ENCODE data around the gene SGK1.
A peak's percentile ranks its signal among the peaks of the same experiment; 100 is the strongest.

Gene SGK1

DNA sequence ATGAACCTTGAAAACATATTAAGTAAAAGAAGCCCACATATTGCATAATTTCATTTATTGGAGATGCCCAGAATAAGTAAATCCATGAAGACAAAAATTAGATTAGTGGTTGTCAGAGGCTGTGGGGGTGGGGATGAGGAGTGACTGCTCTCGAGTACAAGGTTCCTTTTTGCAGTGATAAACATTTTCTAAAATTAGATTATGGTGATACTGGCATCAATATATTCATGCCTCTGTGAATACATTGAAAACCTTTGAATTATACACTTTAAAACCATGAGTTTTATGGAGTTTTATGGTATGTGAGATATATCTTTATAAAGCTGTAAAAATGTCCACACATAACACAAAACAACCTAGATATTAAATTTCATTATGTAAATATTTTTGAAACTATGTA lies 189.8 kb downstream of the SGK1 start:
- Histone ChIP-seq H3K36me3 (ENCODE audit: control insufficient read depth, insufficient read depth, low read length) (no peaks in the 10 kb centered on the region), H3K27me3 (replicated peaks; ENCODE audit: control insufficient read depth, insufficient read depth, low read length) (no peaks in the 10 kb centered on the region), H3K4me3 (replicated peaks; ENCODE audit: low read depth, low read length) (no peak overlapping the region)
- DNase-seq (ENCODE audit: extremely low read depth, insufficient read length) = no peak
- TF ChIP-seq CTCF (IDR thresholded peaks at IDR 0.05; ENCODE audit: insufficient read depth, low read length, poor library complexity, severe bottlenecking) = no peak

DNA sequence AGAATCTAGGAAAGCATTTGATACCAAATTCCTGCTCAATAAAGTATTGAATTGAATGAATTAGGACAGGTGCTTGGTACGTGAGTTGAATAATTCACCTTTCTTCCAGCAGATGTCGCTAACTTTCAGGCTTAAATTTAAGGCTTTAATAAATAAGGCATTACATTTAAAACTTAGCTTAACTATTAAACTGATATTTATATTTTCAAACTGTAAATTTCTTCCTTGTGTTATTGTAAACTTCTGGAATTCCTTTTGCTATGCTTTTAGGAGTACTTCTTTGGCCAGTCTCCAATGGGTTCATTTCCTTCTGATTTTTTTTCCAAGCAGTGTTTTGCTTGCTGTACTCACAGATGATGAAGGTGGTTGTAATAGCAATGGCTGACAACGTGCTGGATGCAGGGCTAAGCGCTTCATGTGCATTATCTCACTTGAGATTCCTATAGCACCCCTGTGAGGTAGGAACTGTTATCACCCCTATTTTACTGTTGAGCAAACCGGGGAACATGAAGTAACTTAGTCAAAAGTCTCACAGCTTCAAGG lies 194.2 kb downstream of the SGK1 start:
- peak; percentile 41 for TF ChIP-seq CTCF (IDR thresholded peaks at IDR 0.05; ENCODE audit: insufficient read depth, low read length, poor library complexity, severe bottlenecking)
- Histone ChIP-seq H3K4me3 (replicated peaks; ENCODE audit: low read depth, low read length) (no peak overlapping the region), H3K27me3 (replicated peaks; ENCODE audit: control insufficient read depth, insufficient read depth, low read length) (no peaks in the 10 kb centered on the region), H3K36me3 (ENCODE audit: control insufficient read depth, insufficient read depth, low read length) (no peaks in the 10 kb centered on the region)
- no peak for DNase-seq (ENCODE audit: extremely low read depth, insufficient read length)

- DNase-seq (ENCODE audit: extremely low read depth, insufficient read length) = no peak
- Histone ChIP-seq H3K27me3 (replicated peaks; ENCODE audit: control insufficient read depth, insufficient read depth, low read length) (no peaks in the 10 kb centered on the region), H3K36me3 (ENCODE audit: control insufficient read depth, insufficient read depth, low read length) (no peaks in the 10 kb centered on the region), H3K4me3 (replicated peaks; ENCODE audit: low read depth, low read length) (no peak overlapping the region)
- TF ChIP-seq CTCF (IDR thresholded peaks at IDR 0.05; ENCODE audit: insufficient read depth, low read length, poor library complexity, severe bottlenecking) = no peak
Observed at GRCh38 chr6:134122775-134123174, 195.1 kb downstream of the SGK1 start.

- H3K27me3 ChIP-seq (replicated peaks; ENCODE audit: control insufficient read depth, insufficient read depth, low read length) = no peaks in the 10 kb centered on the region
- no peak overlapping the region for H3K4me3 ChIP-seq (replicated peaks; ENCODE audit: low read depth, low read length)
- no peak for TF ChIP-seq CTCF (IDR thresholded peaks at IDR 0.05; ENCODE audit: insufficient read depth, low read length, poor library complexity, severe bottlenecking)
- no peaks in the 10 kb centered on the region for H3K36me3 ChIP-seq (ENCODE audit: control insufficient read depth, insufficient read depth, low read length)
- no peak for DNase-seq (ENCODE audit: extremely low read depth, insufficient read length)
Observed at GRCh38 chr6:134119486-134119885, 198.4 kb downstream of the SGK1 start.

Measured in GM06990 (cell line).